Measurements from ENCODE around the gene MSLN.

GRCh38 chr16:813204-813915 lies 52.8 kb downstream of the MSLN start:
- peak; percentile 17; the same call in 1 of the 2 replicates for TF ChIP-seq CTCF (conservative IDR thresholded peaks at IDR 0.05; ENCODE audit: low read length)
- TF ChIP-seq EZH2phosphoT487 (IDR thresholded peaks at IDR 0.05; ENCODE audit: borderline replicate concordance), result no peak

Measured in Loucy (cell line).